ENCODE data around the gene YPEL4. TPM values are rescaled to one million over a fixed set of nuclear protein-coding genes. Genes with fewer than 3 reads are reported as not detected.

The YPEL4 gene
- total RNA-seq, 2 experiments from 2014 or later, result 6.9 to 7.1 TPM

Small RNA genes within 50 kb of the gene (microRNA-seq; reads per million reads assigned to microRNA genes)
- 1,304 reads per million, percentile 81 among the genes with 10 or more reads in this experiment for gene MIR130A

Other genes with a start within 250 kb of the YPEL4 start
- 10 to 100 TPM; 67.4 to 67.8 TPM for gene SLC43A3, start 222.8 kb downstream of the YPEL4 start, total RNA-seq
- gene RTN4RL2, start 189.4 kb downstream of the YPEL4 start, total RNA-seq, result 1 to 10 TPM in 1 of 2 experiments, under 1 TPM in 1; 0.96 to 1.6 TPM
- 10 to 100 TPM; 28.2 to 28.8 TPM for gene SLC43A1, start 134.2 kb downstream of the YPEL4 start, total RNA-seq
- 10 to 100 TPM; 44.0 to 48.1 TPM for gene TIMM10, start 119.2 kb downstream of the YPEL4 start, total RNA-seq
- not detected for gene SMTNL1, start 112.3 kb downstream of the YPEL4 start, total RNA-seq
- gene UBE2L6, start 82.2 kb downstream of the YPEL4 start, total RNA-seq, result 100 to 1,000 TPM; 220 to 221 TPM
- gene SERPING1, start 52.2 kb downstream of the YPEL4 start, total RNA-seq, result under 1 TPM; 0.45 to 0.61 TPM
- 10 to 100 TPM; 17.3 to 18.2 TPM for gene CLP1, start 7.8 kb upstream of the YPEL4 start, total RNA-seq
- 10 to 100 TPM; 76.3 to 78.4 TPM for gene ZDHHC5, start 18.2 kb upstream of the YPEL4 start, total RNA-seq
- 10 to 100 TPM; 13.1 to 14.0 TPM for gene MED19, start 62.3 kb upstream of the YPEL4 start, total RNA-seq
- gene TMX2, start 62.7 kb upstream of the YPEL4 start, total RNA-seq, result 10 to 100 TPM; 61.6 to 64.7 TPM
- 100 to 1,000 TPM; 176 to 178 TPM for gene SELENOH, start 91.6 kb upstream of the YPEL4 start, total RNA-seq
- gene BTBD18, start 101.9 kb upstream of the YPEL4 start, total RNA-seq, result not detected
- gene CTNND1, start 111.9 kb upstream of the YPEL4 start, total RNA-seq, result 10 to 100 TPM in 1 of 2 experiments, 1 to 10 TPM in 1; 9.3 to 11.2 TPM

Data from activated naive CD8-positive, alpha-beta T cell treated with anti-CD3 and anti-CD28 coated beads, Interleukin-2, amount 10 ng/mL, durations not matched to agents 7 days and 5 days (primary cell).